AG04449 (cell line): ENCODE measurements around the gene TEX22.

Experiments
- CTCF ChIA-PET: fragments of 350-600 bp; formaldehyde crosslinking; extraction: SDS; loops from one replicate; lab custom pipeline; 2021; ENCODE audit warnings: antibody characterized with exemption; lab: Yijun Ruan, JAX
- POLR2A ChIA-PET: fragments of 400-600, 350-600 bp; formaldehyde crosslinking; extraction: SDS; loops from one replicate; lab custom pipeline; 2020; ENCODE audit warnings: antibody characterized with exemption, inconsistent platforms; lab: Yijun Ruan, JAX
- DNase-seq: peaks from one replicate; pipeline ENCODE4 v3.0.0-alpha.2; 2010; ENCODE audit warnings: low read depth, low spot score
- H3K4me3 ChIP-seq: 2 replicates; pipeline ENCODE4 v1.5.1; 2011; ENCODE audit warnings: low read depth, mild to moderate bottlenecking, control low read depth, low read length
- TF ChIP-seq, protein P1 (sequence below): IDR thresholded peaks from one replicate; pipeline ENCODE4 v1.5.1; 2011; ENCODE audit warnings: mild to moderate bottlenecking, moderate library complexity, low read length, control low read depth, inconsistent platforms; ENCODE audit not compliant: insufficient read depth; ENCODE audit errors: missing control alignments

Gene TEX22

DNA sequence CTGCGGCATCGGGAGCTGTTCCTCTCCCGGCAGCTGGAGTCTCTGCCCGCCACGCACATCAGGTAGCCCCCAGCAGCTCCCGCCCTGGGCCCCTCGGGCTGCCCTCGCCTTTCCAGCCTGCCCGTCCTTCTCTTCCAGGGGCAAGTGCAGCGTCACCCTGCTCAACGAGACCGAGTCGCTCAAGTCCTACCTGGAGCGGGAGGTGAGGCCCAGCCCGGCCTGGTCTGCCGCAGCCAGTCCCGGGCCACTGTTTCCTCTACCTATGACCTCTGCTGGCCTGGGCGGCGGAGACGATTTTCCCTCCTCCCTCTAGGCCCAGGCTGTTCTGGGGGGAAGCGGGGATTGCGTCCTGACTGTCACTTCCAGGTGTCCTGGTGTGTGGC is 51.8 kb downstream of the TEX22 start:
- CTCF ChIA-PET: interaction anchor here (0.9 to 1.9 kb wide), 4 partner anchors 15 to 167 kb away, joined by 3 to 6 read pairs (median 4); no protein-coding TSS in a partner anchor
- POLR2A ChIA-PET: no interaction called here

DNA sequence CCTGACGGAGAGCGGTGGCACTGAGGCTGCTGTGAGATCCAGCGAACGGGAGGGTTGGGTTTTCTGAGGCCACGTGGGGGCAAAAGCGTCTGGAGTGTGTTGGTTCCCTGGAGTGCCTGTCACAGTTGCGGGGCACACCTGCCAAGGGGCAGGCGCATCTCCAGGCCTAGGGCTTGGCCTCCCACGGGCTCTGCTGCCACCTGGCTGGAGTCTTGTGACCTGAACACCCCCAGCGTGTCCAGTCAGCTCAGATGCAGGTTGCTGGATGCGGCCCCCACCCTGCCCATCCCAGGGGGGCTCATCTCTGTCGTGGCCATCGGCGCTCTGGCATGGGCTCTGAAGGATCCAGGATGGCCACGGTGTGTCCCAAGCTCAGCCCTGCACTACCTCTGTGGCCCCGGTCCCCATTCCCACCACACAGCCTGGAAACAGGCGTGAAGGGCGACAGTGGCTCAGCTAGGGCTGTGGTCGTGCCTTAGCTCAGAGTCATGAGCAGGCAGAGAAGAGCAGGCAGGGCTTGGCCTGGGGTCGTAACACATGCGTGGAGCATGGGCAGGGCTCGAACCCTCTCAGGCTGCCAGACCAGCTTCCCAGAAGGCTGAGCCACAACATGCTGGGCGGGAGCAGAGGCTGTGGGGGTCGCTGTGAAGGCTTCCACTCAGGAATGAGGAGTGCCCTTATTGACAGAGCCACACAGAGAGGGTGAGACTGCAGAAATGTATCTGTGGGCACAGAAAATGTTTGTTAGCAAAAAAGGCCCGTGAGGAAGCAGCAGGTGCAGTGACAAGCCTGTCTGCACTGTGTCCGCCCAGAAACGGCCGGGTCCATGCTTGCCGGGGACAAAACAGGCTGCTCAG is 52.8 kb downstream of the TEX22 start:
- H3K4me3 ChIP-seq: no peak overlapping the region
- DNase-seq: no peak
- TF ChIP-seq, protein P1, sequence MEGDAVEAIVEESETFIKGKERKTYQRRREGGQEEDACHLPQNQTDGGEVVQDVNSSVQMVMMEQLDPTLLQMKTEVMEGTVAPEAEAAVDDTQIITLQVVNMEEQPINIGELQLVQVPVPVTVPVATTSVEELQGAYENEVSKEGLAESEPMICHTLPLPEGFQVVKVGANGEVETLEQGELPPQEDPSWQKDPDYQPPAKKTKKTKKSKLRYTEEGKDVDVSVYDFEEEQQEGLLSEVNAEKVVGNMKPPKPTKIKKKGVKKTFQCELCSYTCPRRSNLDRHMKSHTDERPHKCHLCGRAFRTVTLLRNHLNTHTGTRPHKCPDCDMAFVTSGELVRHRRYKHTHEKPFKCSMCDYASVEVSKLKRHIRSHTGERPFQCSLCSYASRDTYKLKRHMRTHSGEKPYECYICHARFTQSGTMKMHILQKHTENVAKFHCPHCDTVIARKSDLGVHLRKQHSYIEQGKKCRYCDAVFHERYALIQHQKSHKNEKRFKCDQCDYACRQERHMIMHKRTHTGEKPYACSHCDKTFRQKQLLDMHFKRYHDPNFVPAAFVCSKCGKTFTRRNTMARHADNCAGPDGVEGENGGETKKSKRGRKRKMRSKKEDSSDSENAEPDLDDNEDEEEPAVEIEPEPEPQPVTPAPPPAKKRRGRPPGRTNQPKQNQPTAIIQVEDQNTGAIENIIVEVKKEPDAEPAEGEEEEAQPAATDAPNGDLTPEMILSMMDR: no peak
- CTCF ChIA-PET: interaction anchor here (0.9 to 1.9 kb wide), 4 partner anchors 18 to 168 kb away, joined by 3 to 6 read pairs (median 3); no protein-coding TSS in a partner anchor
- POLR2A ChIA-PET: no interaction called here

More for the DNA sequence above, 51.8 kb downstream of the TEX22 start:
- H3K4me3 ChIP-seq: no peak overlapping the region
- TF ChIP-seq, protein P1: no peak
- no peak for DNase-seq

DNA sequence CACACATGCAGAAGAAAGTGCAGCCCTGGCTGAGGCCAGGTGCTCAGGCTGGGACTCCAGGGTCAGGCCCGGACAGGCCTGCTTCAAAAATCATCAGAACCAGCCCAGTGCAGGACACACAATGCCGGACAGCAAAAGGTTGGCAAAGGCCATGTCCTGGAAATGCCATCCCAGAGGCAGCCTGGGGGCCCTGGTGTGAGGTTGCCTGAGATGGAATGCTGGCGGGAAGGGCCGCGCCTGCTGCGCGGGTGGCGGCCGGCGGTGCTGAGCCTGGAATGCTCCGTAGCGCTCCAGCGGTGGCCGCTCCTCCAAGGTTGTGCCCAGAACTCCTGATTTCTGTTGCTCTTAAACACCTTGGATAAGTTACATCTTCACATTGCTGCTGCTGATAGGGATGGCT is 54.6 kb downstream of the TEX22 start:
- TF ChIP-seq, protein P1: no peak
- no peak overlapping the region for H3K4me3 ChIP-seq
- ChIA-PET POLR2A (no interaction called here), CTCF (interaction anchor here (1.0 to 1.6 kb wide), 6 partner anchors 18 to 75 kb away, joined by 3 to 7 read pairs (median 4); no protein-coding TSS in a partner anchor)
- no peak for DNase-seq

DNA sequence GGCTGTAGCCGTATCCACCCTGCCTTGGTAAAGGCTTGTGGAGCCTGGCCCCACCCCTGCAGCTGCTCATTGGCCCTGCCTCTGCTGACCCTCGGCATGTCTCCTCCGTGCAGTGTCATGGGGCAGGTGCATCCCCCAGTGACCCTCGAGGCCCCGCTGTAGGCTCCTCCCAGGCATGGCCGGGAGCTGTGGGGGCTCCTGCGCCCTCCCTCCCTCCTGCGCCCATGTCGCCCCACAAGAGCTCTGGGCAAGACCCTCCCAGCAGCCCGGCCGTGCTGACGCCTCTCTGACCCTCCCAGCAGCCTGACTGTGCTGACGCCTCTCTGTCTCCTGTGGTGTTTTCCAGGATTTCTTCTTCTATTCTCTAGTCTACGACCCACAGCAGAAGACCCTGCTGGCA is 55.5 kb downstream of the TEX22 start:
- ChIA-PET POLR2A (no interaction called here), CTCF (interaction anchor here (1.1 to 2.2 kb wide), 4 partner anchors 8 to 36 kb away, joined by 3 to 7 read pairs (median 5); no protein-coding TSS in a partner anchor)
- H3K4me3 ChIP-seq: no peak overlapping the region
- DNase-seq: no peak
- TF ChIP-seq, protein P1: no peak

DNA sequence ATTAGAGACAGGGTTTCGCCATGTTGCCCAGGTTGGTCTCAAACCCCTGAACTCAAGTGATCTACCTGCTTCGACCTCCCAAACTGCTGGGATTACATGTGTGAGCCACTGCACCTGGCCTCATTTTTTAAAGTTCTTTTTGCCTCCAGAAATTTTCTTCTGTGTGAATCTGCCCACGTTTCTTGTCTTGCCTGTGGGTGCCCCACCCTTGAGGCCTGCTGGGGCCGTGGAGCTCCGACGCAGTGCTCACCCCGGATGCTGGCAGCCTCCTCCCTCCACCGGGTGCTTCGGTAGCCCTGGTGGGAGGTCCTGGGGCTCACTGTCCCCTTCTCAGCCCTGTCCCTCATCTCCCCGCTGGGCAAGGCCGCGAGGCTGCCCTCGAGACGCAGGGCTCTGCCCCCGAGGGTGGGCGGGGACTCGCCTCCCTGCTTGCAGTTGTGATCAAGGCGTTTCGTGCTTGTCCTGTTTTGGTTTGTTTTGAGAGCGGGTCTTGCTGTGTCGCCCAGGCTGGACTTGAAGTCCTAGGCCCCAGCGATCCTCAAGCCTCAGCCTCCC is 56.8 kb downstream of the TEX22 start:
- ChIA-PET CTCF (interaction anchor here (1.1 to 2.2 kb wide), 3 partner anchors 9 to 35 kb away, joined by 3 to 7 read pairs (median 3); no protein-coding TSS in a partner anchor), POLR2A (no interaction called here)
- TF ChIP-seq, protein P1: no peak
- DNase-seq: no peak
- no peak overlapping the region for H3K4me3 ChIP-seq
